HL-60 (cell line): Measurements from ENCODE around the gene ADAT3.

Experiments used
- DNase-seq, 2 experiments: peaks; one replicate each; pipeline ENCODE4 v3.0.0-alpha.2; 2010 to 2020; ENCODE audit warnings: low read depth in 1 of 2, low spot score in 1 of 2
- H3K27ac ChIP-seq: fragments of 250-450 bp; sonication (Bioruptor Pico); replicated peaks from 2 replicates; pipeline ENCODE4 v1.5.1; 2020; ENCODE audit warnings: mild to moderate bottlenecking, moderate library complexity
- H3K27me3 ChIP-seq: fragments of 250-450 bp; sonication (Bioruptor Pico); 2 replicates; pipeline ENCODE4 v1.5.1; 2021; ENCODE audit warnings: mild to moderate bottlenecking, moderate library complexity; ENCODE audit not compliant: insufficient read depth, poor library complexity, severe bottlenecking
- H3K4me3 ChIP-seq: replicated peaks from 2 replicates; pipeline ENCODE4 v1.5.1; 2011; ENCODE audit warnings: mild to moderate bottlenecking, control low read depth, low read length; ENCODE audit not compliant: insufficient read depth
- CTCF ChIP-seq: IDR thresholded peaks from one replicate; pipeline ENCODE4 v1.5.1; 2011; ENCODE audit warnings: low read length, control low read depth, inconsistent platforms; ENCODE audit not compliant: insufficient read depth
- GABPA ChIP-seq: IDR thresholded peaks from 2 replicates; pipeline ENCODE4 v1.6.1; 2012; ENCODE audit warnings: low read depth
- POLR2AphosphoS5 ChIP-seq: IDR thresholded peaks from 2 replicates; pipeline ENCODE4 v1.6.1; 2012; ENCODE audit warnings: low read depth
- SPI1 ChIP-seq: IDR thresholded peaks from 2 replicates; pipeline ENCODE4 v1.6.1; 2012; ENCODE audit warnings: low read depth, mild to moderate bottlenecking, borderline replicate concordance
- TF ChIP-seq, protein P1 (sequence below): IDR thresholded peaks from 2 replicates; pipeline ENCODE4 v1.6.1; 2012; ENCODE audit warnings: low read depth; ENCODE audit not compliant: insufficient replicate concordance

ADAT3 gene

DNA sequence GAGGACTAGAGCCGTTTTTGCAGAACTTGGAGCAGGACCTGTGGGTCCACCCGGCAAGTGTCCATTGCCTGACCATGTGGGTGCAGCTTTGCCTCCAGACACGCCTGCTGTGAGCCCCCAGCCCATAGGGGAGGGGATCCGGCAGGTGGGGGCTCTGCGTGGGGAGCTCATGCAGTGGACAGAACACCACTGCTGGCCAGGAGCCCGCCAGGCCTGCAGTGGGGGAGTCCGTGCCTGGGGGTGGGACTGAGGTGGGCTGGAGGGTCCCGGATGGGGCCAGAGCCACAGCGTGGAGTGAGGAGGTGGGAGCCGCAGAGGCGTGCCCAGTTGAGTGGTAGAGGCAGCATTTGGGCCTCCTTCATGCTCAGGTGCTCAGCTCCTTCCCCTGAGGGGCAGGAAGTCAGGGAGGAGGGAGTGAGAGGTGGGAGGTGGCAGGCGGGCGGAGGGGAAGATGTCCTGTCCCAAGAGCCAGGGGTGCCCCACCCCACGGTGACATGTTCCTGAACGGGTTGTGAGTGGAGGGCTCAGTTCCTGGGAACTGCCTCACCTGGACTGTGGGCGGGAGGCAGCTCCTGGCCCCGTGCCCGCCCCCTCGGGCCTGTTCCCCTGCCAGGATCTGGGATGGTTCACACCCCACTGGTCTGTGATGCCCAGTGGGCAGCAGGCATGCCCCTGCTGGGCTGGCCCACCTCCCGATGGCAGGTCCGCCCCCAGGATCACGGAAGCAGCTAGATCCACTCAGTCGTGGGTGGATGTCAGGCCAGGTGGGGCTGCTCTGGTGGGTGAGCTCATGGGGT, 8.8 kb downstream of the ADAT3 start:
- TF ChIP-seq, protein P1, sequence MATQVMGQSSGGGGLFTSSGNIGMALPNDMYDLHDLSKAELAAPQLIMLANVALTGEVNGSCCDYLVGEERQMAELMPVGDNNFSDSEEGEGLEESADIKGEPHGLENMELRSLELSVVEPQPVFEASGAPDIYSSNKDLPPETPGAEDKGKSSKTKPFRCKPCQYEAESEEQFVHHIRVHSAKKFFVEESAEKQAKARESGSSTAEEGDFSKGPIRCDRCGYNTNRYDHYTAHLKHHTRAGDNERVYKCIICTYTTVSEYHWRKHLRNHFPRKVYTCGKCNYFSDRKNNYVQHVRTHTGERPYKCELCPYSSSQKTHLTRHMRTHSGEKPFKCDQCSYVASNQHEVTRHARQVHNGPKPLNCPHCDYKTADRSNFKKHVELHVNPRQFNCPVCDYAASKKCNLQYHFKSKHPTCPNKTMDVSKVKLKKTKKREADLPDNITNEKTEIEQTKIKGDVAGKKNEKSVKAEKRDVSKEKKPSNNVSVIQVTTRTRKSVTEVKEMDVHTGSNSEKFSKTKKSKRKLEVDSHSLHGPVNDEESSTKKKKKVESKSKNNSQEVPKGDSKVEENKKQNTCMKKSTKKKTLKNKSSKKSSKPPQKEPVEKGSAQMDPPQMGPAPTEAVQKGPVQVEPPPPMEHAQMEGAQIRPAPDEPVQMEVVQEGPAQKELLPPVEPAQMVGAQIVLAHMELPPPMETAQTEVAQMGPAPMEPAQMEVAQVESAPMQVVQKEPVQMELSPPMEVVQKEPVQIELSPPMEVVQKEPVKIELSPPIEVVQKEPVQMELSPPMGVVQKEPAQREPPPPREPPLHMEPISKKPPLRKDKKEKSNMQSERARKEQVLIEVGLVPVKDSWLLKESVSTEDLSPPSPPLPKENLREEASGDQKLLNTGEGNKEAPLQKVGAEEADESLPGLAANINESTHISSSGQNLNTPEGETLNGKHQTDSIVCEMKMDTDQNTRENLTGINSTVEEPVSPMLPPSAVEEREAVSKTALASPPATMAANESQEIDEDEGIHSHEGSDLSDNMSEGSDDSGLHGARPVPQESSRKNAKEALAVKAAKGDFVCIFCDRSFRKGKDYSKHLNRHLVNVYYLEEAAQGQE, result no peak
- TF ChIP-seq SPI1 (no peak), GABPA (no peak), CTCF (no peak), POLR2AphosphoS5 (no peak)
- H3K4me3 ChIP-seq, result no peak overlapping the region
- no peak for DNase-seq
- no peaks in the 10 kb centered on the region for H3K27me3 ChIP-seq
- no peak overlapping the region for H3K27ac ChIP-seq

DNA sequence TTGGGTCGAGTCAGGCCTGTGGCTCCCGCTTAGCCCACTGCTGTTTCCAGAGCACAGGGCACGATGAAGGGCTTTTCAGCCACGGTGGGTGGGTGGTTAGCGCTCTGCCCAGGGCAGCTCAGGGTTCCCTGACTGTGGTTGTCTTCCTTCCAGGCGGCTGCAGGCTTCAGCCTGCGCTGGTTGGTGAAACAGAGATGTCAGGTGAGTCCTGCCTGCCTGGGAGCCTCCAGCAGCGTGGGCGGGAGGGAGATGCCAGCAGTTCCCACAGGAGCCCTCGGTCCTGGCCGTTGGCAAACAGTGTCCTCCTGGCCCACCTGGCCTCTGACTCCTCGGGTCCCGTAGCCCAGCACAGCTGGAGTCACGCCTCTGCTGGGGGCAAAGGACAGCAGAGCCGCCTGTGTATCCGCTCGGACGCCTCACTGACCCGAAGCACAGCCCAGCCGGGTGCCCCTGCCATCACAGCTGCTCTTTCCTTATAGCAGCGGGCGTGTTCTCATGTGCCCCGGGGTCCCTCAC, 9.7 kb downstream of the ADAT3 start:
- TF ChIP-seq CTCF (no peak), SPI1 (no peak), POLR2AphosphoS5 (no peak), GABPA (no peak)
- TF ChIP-seq, protein P1, result no peak
- Histone ChIP-seq H3K27ac (no peak overlapping the region), H3K4me3 (no peak overlapping the region), H3K27me3 (no peaks in the 10 kb centered on the region)
- DNase-seq, result no peak

GRCh38 chr19:1917146-1917545, 11.9 kb downstream of the ADAT3 start:
- H3K4me3 ChIP-seq, result no peak overlapping the region
- no peak for DNase-seq
- TF ChIP-seq SPI1 (no peak), POLR2AphosphoS5 (no peak), GABPA (no peak), CTCF (no peak)
- TF ChIP-seq, protein P1, result no peak
- H3K27me3 ChIP-seq, result no peaks in the 10 kb centered on the region
- H3K27ac ChIP-seq, result no peak overlapping the region
